Activated naive CD4-positive, alpha-beta T cell treated with anti-CD3 and anti-CD28 coated beads, Interleukin-2, amount 50 U/mL, for 72 hours (primary cell): Measurements from ENCODE around the gene OPN5. TPM values are rescaled to one million over a fixed set of nuclear protein-coding genes. Genes with fewer than 3 reads are reported as not detected.

Experiments
- ATAC-seq, 2 donors: fragments of 150-1000 bp; cut with Tn5 transposase; 2 replicates each; pipeline ENCODE4 v1.10.0; 2021; ENCODE audit warnings: mild to moderate bottlenecking in 2 of 2, moderate library complexity in 2 of 2
- DNase-seq, 2 donors: peaks; one replicate each; pipeline ENCODE4 v3.0.0; 2021 to 2022; ENCODE audit warnings: low spot score in 2 of 2
- H3K27ac Mint-ChIP-seq, 2 donors: one replicate each; pipeline ENCODE4 v1.8.0; 2022; ENCODE audit warnings: mild to moderate bottlenecking in 2 of 2, mixed read lengths in 2 of 2
- H3K36me3 Mint-ChIP-seq, 2 donors: one replicate each; pipeline ENCODE4 v1.8.0; 2022; ENCODE audit warnings: mixed read lengths in 2 of 2
- H3K9me3 Mint-ChIP-seq, 2 donors: one replicate each; pipeline ENCODE4 v1.8.0; 2022; ENCODE audit warnings: mixed read lengths in 2 of 2
- total RNA-seq, 2 donors: library from RNA; stranded (reverse); gene quantifications; one replicate each; pipeline ENCODE4 v1.2.3, GENCODE V29; 2022

Gene OPN5
- total RNA-seq, 2 donors from 2014 or later, result not detected

GRCh38 chr6:47832386-47833100, 50.7 kb downstream of the OPN5 start:
- H3K27ac Mint-ChIP-seq, result no peak overlapping the region
- no peak for ATAC-seq
- no peaks in the 10 kb centered on the region for H3K9me3 Mint-ChIP-seq
- H3K36me3 Mint-ChIP-seq, result no peaks in the 10 kb centered on the region
- no peak for DNase-seq

- Mint-ChIP-seq H3K36me3 (no peaks in the 10 kb centered on the region), H3K27ac (no peak overlapping the region)
- no peak for DNase-seq
Observed at GRCh38 chr6:47834196-47834595, 52.4 kb downstream of the OPN5 start.

DNA sequence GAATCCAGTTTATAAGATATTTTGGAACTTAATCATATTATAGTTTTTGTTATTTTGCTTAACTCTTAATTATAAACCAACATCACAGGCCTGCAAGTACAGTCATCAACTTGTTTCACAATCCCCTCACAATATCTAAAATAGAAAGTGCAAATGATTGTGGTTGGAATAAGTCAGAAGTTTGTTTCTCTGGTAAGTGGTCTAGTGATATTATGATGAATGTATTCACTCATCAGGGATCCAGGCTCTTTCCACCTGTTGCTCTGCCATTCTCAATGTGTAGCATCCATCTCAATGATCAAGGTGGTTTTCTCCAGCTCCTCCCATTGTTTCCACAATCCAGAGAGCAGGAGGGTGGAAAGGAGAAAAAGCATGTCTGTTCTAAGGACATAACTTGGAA, 54.2 kb downstream of the OPN5 start:
- H3K36me3 Mint-ChIP-seq, result no peaks in the 10 kb centered on the region
- ATAC-seq (peak in 1 of 2 donors; percentile 86), DNase-seq (no peak)
- peaks cover 0 to 6% of the 10 kb centered on the region in 2 donors for H3K9me3 Mint-ChIP-seq
- peak overlapping the region in 1 of 2 donors; percentile 50 for H3K27ac Mint-ChIP-seq

More at GRCh38 chr6:47834196-47834595, 52.4 kb downstream of the OPN5 start:
- no peak for ATAC-seq
- H3K9me3 Mint-ChIP-seq, result no peaks in the 10 kb centered on the region

GRCh38 chr6:47836639-47837038, 54.8 kb downstream of the OPN5 start:
- H3K36me3 Mint-ChIP-seq, result no peaks in the 10 kb centered on the region
- ATAC-seq (peak in 1 of 2 donors; percentile 85), DNase-seq (peak in 1 of 2 donors; percentile 6)

DNA sequence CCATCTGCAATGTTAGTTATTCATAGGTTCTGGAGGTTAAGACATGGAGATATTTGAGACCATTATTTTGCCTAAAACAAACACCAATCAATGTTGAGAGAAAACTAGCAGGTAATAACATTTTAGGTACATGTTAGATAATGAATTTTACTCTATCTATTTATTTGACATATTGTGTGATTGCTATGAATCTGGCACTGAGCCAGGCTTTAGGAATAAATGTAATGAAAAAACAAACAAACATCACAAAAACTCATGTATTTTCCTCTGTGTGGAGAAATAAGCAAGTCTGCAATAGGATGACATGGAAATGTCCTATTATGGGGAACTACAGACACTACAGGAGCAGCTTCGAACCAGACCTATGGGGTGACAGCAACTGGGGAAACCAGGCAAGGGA, 57.8 kb downstream of the OPN5 start:
- ATAC-seq, result no peak
- H3K27ac Mint-ChIP-seq, result no peak overlapping the region
- H3K36me3 Mint-ChIP-seq, result no peaks in the 10 kb centered on the region
- H3K9me3 Mint-ChIP-seq, result peaks cover 0 to 6% of the 10 kb centered on the region in 2 donors
- DNase-seq, result no peak

More at GRCh38 chr6:47836639-47837038, 54.8 kb downstream of the OPN5 start:
- H3K9me3 Mint-ChIP-seq, result peaks cover 0 to 6% of the 10 kb centered on the region in 2 donors
- peak overlapping the region in 1 of 2 donors; percentile 50 for H3K27ac Mint-ChIP-seq

GRCh38 chr6:47844881-47845280, 63.0 kb downstream of the OPN5 start:
- H3K27ac Mint-ChIP-seq, result no peak overlapping the region
- no peak for DNase-seq
- no peak for ATAC-seq
- H3K36me3 Mint-ChIP-seq, result no peaks in the 10 kb centered on the region
- H3K9me3 Mint-ChIP-seq, result peaks cover 0 to 4% of the 10 kb centered on the region in 2 donors

DNA sequence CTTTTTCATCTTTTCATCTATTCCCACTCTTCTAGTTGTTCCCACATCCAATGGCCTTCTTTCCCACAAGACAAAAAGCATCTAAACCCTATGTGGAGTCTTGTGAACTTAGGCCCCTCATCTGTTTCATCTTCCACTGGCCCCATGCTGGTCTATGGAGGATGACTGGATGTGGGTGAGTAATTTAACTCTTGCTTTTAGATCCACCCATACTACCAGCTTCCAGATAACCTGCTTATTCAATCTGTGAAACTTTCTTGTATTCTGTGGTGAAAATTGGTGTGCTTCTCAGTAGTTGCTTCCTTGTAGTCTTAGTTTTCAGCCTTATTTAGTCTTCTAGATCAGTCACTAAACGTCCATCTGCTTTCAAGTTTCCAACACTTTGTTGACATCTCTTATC, 64.9 kb downstream of the OPN5 start:
- Mint-ChIP-seq H3K27ac (no peak overlapping the region), H3K9me3 (peaks cover 0 to 4% of the 10 kb centered on the region in 2 donors), H3K36me3 (no peaks in the 10 kb centered on the region)
- no peak for DNase-seq
- ATAC-seq, result peak in 1 of 2 donors; percentile 55

DNA sequence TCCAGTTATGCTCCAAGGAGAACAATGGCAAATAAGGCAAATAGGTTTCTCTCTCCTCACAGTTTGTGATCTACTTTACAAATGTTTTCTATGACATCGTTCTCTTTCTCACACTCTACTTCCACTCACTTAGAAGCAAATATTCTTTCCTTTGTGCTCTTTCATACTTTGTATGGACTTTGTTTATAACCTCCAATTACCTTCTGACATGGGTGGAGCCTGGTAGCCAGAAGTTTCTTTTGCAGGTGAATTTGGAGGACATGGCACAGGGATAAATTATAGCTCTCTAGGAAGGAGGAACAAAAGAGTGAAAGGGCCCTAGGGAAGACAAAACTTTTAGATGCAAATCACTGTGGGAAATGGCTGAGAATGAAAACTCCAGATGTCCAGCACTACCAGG, 69.3 kb downstream of the OPN5 start:
- peaks cover 0 to 4% of the 10 kb centered on the region in 2 donors for H3K9me3 Mint-ChIP-seq
- H3K36me3 Mint-ChIP-seq, result no peaks in the 10 kb centered on the region
- ATAC-seq, result no peak
- no peak overlapping the region for H3K27ac Mint-ChIP-seq
- no peak for DNase-seq

- Mint-ChIP-seq H3K36me3 (no peaks in the 10 kb centered on the region), H3K27ac (no peak overlapping the region), H3K9me3 (no peaks in the 10 kb centered on the region)
- ATAC-seq (no peak), DNase-seq (no peak)
Observed at GRCh38 chr6:47852727-47853126, 70.9 kb downstream of the OPN5 start.

GRCh38 chr6:47853766-47854165, 71.9 kb downstream of the OPN5 start:
- Mint-ChIP-seq H3K9me3 (no peaks in the 10 kb centered on the region), H3K36me3 (no peaks in the 10 kb centered on the region), H3K27ac (no peak overlapping the region)
- ATAC-seq (no peak), DNase-seq (no peak)

GRCh38 chr6:47854971-47855370, 73.1 kb downstream of the OPN5 start:
- Mint-ChIP-seq H3K9me3 (no peaks in the 10 kb centered on the region), H3K27ac (no peak overlapping the region), H3K36me3 (no peaks in the 10 kb centered on the region)
- ATAC-seq, result no peak
- no peak for DNase-seq

DNA sequence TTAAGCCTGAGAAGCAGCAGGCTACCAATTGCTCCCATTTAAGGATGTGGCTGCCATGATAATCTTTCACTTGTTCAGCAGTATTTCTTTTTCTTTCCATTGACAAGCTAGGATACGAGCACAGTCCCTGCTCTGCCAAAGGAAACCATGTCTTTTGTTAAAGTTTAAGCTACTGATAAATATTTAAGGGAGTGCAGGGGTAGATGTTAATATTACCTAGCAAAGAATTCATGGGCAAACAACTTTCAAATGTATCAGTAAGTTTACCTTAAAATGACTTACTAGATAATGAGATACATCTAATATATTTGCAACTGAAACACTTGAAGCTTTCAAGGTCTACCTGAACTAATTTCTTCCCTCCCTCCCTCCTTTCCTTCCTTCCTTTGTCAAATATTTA, 77.3 kb downstream of the OPN5 start:
- Mint-ChIP-seq H3K36me3 (no peaks in the 10 kb centered on the region), H3K27ac (no peak overlapping the region), H3K9me3 (no peaks in the 10 kb centered on the region)
- DNase-seq (no peak), ATAC-seq (no peak)

DNA sequence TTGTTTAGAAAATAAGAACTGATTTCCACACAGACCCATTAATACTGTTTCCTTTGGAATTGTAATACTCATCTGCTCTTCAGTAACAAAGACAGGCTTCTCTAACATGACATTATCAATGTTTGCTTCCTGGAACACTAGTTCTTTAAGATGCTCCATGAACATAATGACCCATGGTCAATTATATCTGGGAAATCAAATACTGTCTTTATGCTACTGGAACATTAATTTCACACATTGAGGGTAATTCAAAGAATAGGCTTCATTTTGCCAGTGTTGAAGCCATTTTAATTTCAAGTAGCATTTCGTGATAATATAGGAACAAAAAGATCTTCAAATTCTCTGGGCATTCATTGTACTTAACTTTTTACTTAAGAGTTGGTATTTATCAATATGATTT, 80.9 kb downstream of the OPN5 start:
- DNase-seq (no peak), ATAC-seq (no peak)
- Mint-ChIP-seq H3K27ac (no peak overlapping the region), H3K9me3 (no peaks in the 10 kb centered on the region), H3K36me3 (no peaks in the 10 kb centered on the region)

- H3K9me3 Mint-ChIP-seq, result no peaks in the 10 kb centered on the region
- ATAC-seq (no peak), DNase-seq (no peak)
- H3K27ac Mint-ChIP-seq, result no peak overlapping the region
- no peaks in the 10 kb centered on the region for H3K36me3 Mint-ChIP-seq
Observed at GRCh38 chr6:47865206-47865605, 83.4 kb downstream of the OPN5 start.

GRCh38 chr6:47875593-47875992, 93.8 kb downstream of the OPN5 start:
- H3K36me3 Mint-ChIP-seq, result no peaks in the 10 kb centered on the region
- no peak overlapping the region for H3K27ac Mint-ChIP-seq
- H3K9me3 Mint-ChIP-seq, result no peaks in the 10 kb centered on the region
- DNase-seq (no peak), ATAC-seq (no peak)
